GM18499 (cell line): ENCODE results near the gene PRMT7.

Source experiments
- ATAC-seq: cut with Tn5 transposase; IDR thresholded peaks from one replicate; pipeline ENCODE4 v1.9.1; 2021; ENCODE audit warnings: moderate number of reproducible peaks; ENCODE audit not compliant: insufficient read depth, unreplicated experiment

The PRMT7 gene

GRCh38 chr16:68372381-68372720, 61.5 kb downstream of the PRMT7 start:
- no peak for ATAC-seq

- no peak for ATAC-seq
Observed at GRCh38 chr16:68372806-68373205, 62.0 kb downstream of the PRMT7 start.

- no peak for ATAC-seq
Observed at GRCh38 chr16:68373528-68374245, 62.9 kb downstream of the PRMT7 start.

GRCh38 chr16:68374246-68374805, 63.5 kb downstream of the PRMT7 start:
- ATAC-seq = no peak

GRCh38 chr16:68374961-68375660, 64.3 kb downstream of the PRMT7 start:
- no peak for ATAC-seq

GRCh38 chr16:68375801-68376536, 65.2 kb downstream of the PRMT7 start:
- ATAC-seq = no peak

- no peak for ATAC-seq
Observed at GRCh38 chr16:68376590-68376989, 65.8 kb downstream of the PRMT7 start.

GRCh38 chr16:68377221-68377620, 66.4 kb downstream of the PRMT7 start:
- ATAC-seq = no peak

GRCh38 chr16:68377667-68378393, 67.0 kb downstream of the PRMT7 start:
- no peak for ATAC-seq

GRCh38 chr16:68378436-68379415, 67.9 kb downstream of the PRMT7 start:
- no peak for ATAC-seq

- ATAC-seq = no peak
Observed at GRCh38 chr16:68379472-68380347, 68.9 kb downstream of the PRMT7 start.

GRCh38 chr16:68380348-68380670, 69.5 kb downstream of the PRMT7 start:
- ATAC-seq = no peak

GRCh38 chr16:68380676-68381362, 70.0 kb downstream of the PRMT7 start:
- no peak for ATAC-seq

- ATAC-seq = no peak
Observed at GRCh38 chr16:68381363-68381724, 70.5 kb downstream of the PRMT7 start.

- no peak for ATAC-seq
Observed at GRCh38 chr16:68382296-68382718, 71.5 kb downstream of the PRMT7 start.

- no peak for ATAC-seq
Observed at GRCh38 chr16:68383858-68384257, 73.0 kb downstream of the PRMT7 start.

- ATAC-seq = no peak
Observed at GRCh38 chr16:68384288-68385161, 73.7 kb downstream of the PRMT7 start.
